ENCODE results near the gene SBSN. TPM values are rescaled to one million over a fixed set of nuclear protein-coding genes. Genes with fewer than 3 reads are reported as not detected.

SBSN gene
- total RNA-seq, 4 donors from 2014 or later = 1.0 to 13.4 (median 1.2) TPM; not detected in 1

- ATAC-seq = no peak
- peaks cover 83% of the 10 kb centered on the region for H3K27me3 ChIP-seq
- H3K36me3 ChIP-seq = no peaks in the 10 kb centered on the region
- peaks cover 0 to 8% (median 0%) of the 10 kb centered on the region in 3 donors for H3K9me3 ChIP-seq
- no peak for TF ChIP-seq POLR2AphosphoS5 (IDR thresholded peaks at IDR 0.05)
- no peak for TF ChIP-seq POLR2A (IDR thresholded peaks at IDR 0.05)
- TF ChIP-seq, protein P1, sequence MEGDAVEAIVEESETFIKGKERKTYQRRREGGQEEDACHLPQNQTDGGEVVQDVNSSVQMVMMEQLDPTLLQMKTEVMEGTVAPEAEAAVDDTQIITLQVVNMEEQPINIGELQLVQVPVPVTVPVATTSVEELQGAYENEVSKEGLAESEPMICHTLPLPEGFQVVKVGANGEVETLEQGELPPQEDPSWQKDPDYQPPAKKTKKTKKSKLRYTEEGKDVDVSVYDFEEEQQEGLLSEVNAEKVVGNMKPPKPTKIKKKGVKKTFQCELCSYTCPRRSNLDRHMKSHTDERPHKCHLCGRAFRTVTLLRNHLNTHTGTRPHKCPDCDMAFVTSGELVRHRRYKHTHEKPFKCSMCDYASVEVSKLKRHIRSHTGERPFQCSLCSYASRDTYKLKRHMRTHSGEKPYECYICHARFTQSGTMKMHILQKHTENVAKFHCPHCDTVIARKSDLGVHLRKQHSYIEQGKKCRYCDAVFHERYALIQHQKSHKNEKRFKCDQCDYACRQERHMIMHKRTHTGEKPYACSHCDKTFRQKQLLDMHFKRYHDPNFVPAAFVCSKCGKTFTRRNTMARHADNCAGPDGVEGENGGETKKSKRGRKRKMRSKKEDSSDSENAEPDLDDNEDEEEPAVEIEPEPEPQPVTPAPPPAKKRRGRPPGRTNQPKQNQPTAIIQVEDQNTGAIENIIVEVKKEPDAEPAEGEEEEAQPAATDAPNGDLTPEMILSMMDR (IDR thresholded peaks at IDR 0.05) = no peak
- no peak for TF ChIP-seq EP300 (IDR thresholded peaks at IDR 0.05)
- no peak overlapping the region for H3K27ac ChIP-seq
- no peak overlapping the region for H3K4me3 ChIP-seq
- peaks cover 0 to 16% (median 7%) of the 10 kb centered on the region in 3 donors for H3K4me1 ChIP-seq
- WGBS, 2 donors (ENCODE audit: low coverage in 1 of 2) = 73 to 88% methylated on average over 4 to 6 of the region's 6 CpGs
Observed at GRCh38 chr19:35561436-35561835, 33.3 kb upstream of the SBSN start.

- TF ChIP-seq EP300 (IDR thresholded peaks at IDR 0.05) (no peak), POLR2A (IDR thresholded peaks at IDR 0.05) (no peak), POLR2AphosphoS5 (IDR thresholded peaks at IDR 0.05) (no peak)
- TF ChIP-seq, protein P1 (IDR thresholded peaks at IDR 0.05) = no peak
- no peak for ATAC-seq
- H3K27me3 ChIP-seq = peaks cover 83% of the 10 kb centered on the region
- H3K27ac ChIP-seq = no peak overlapping the region
- H3K4me1 ChIP-seq = peaks cover 0 to 16% (median 7%) of the 10 kb centered on the region in 3 donors
- whole genome bisulfite sequencing, 2 donors (ENCODE audit: low coverage in 1 of 2) = 51 to 53% methylated on average over 4 to 6 of the region's 6 CpGs
- no peaks in the 10 kb centered on the region for H3K36me3 ChIP-seq
- no peak overlapping the region for H3K4me3 ChIP-seq
- peaks cover 0 to 8% (median 0%) of the 10 kb centered on the region in 3 donors for H3K9me3 ChIP-seq
Observed at GRCh38 chr19:35560677-35561076, 32.6 kb upstream of the SBSN start.

DNA sequence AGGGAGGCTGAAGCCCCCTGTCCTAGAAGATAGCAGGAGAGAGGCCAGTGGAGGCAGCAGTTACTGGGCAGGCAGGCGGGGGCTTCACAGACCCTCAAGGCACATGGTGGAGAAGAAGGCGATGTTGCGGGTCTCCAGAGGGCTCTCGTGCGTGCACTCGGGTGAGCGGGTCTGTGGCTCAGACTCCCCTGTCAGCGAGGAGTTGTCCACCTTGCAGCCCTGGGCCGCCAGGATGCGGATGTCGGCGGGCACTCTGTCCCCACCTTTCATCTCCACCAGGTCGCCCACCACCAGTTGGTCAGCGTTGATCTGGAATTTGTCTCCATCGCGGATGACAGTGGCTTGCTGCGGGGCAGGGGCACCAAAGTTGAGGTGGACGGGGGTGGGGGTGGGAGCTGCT lies 32.2 kb upstream of the SBSN start:
- no peak for TF ChIP-seq EP300 (IDR thresholded peaks at IDR 0.05)
- no peak for TF ChIP-seq POLR2AphosphoS5 (IDR thresholded peaks at IDR 0.05)
- no peak for TF ChIP-seq POLR2A (IDR thresholded peaks at IDR 0.05)
- TF ChIP-seq, protein P1 (IDR thresholded peaks at IDR 0.05) = no peak
- H3K9me3 ChIP-seq = peaks cover 0 to 8% (median 0%) of the 10 kb centered on the region in 3 donors
- H3K4me1 ChIP-seq = peaks cover 0 to 16% (median 7%) of the 10 kb centered on the region in 3 donors
- H3K27me3 ChIP-seq = peaks cover 83% of the 10 kb centered on the region
- H3K4me3 ChIP-seq = no peak overlapping the region
- H3K27ac ChIP-seq = no peak overlapping the region
- H3K36me3 ChIP-seq = no peaks in the 10 kb centered on the region
- WGBS, 2 donors (ENCODE audit: low coverage in 1 of 2) = 80% methylated on average over 2 of the region's 18 CpGs; no CpG with 5 or more reads in 1 of the 2 donors
- no peak for ATAC-seq

DNA sequence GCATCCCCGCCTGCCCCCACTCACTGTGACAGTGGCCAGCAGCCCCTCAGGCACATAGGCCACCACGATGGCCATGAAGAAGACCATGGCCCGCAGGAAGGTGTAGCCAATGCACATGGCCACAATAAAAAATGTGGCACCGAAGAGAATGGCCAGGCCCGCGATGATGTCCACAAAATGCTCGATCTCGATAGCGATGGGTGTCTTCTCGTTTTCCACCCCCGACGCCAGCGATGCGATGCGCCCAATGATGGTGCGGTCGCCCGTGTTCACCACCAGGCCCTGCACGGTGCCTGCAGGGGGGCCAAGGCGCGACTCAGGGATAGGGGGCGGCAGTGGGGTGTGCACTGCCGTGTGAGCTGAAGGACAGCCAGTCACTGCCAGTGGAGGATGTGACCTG lies 31.7 kb upstream of the SBSN start:
- Histone ChIP-seq H3K4me3 (no peak overlapping the region), H3K27me3 (peaks cover 78% of the 10 kb centered on the region), H3K4me1 (peaks cover 0 to 16% (median 7%) of the 10 kb centered on the region in 3 donors), H3K9me3 (peaks cover 0 to 8% (median 0%) of the 10 kb centered on the region in 3 donors), H3K36me3 (no peaks in the 10 kb centered on the region), H3K27ac (no peak overlapping the region)
- 83% methylated on average over 19 of the region's 23 CpGs; no CpG with 5 or more reads in 1 of the 2 donors for WGBS, 2 donors (ENCODE audit: low coverage in 1 of 2)
- ATAC-seq = no peak
- TF ChIP-seq, protein P1 (IDR thresholded peaks at IDR 0.05) = no peak
- TF ChIP-seq POLR2A (IDR thresholded peaks at IDR 0.05) = no peak
- TF ChIP-seq EP300 (IDR thresholded peaks at IDR 0.05) = no peak
- no peak for TF ChIP-seq POLR2AphosphoS5 (IDR thresholded peaks at IDR 0.05)

- no peak for TF ChIP-seq POLR2A (IDR thresholded peaks at IDR 0.05)
- TF ChIP-seq, protein P1 (IDR thresholded peaks at IDR 0.05) = no peak
- TF ChIP-seq POLR2AphosphoS5 (IDR thresholded peaks at IDR 0.05) = no peak
- TF ChIP-seq EP300 (IDR thresholded peaks at IDR 0.05) = no peak
- no peak overlapping the region for H3K27ac ChIP-seq
- peaks cover 0 to 8% (median 0%) of the 10 kb centered on the region in 3 donors for H3K9me3 ChIP-seq
- peaks cover 73% of the 10 kb centered on the region for H3K27me3 ChIP-seq
- no peaks in the 10 kb centered on the region for H3K36me3 ChIP-seq
- no peak for ATAC-seq
- H3K4me1 ChIP-seq = peaks cover 0 to 16% (median 7%) of the 10 kb centered on the region in 3 donors
- H3K4me3 ChIP-seq = no peak overlapping the region
- WGBS, 2 donors (ENCODE audit: low coverage in 1 of 2) = 28% methylated on average over 3 of the region's 11 CpGs; no CpG with 5 or more reads in 1 of the 2 donors
Observed at GRCh38 chr19:35559281-35559659, 31.2 kb upstream of the SBSN start.

Data from gastroesophageal sphincter (tissue), 4 donors.